Thymus (tissue), 11 donors: ENCODE results near the gene C1QTNF8. TPM values are rescaled to one million over a fixed set of nuclear protein-coding genes. Genes with fewer than 3 reads are reported as not detected.
"Not testable (repeated sequence)": the region's sequence is repeated elsewhere in the genome, so short reads cannot be mapped to it uniquely, and the experiment has no call there.

Experiments used
- DNase-seq, 9 donors: peaks; one replicate each; pipeline ENCODE4 v3.0.0-alpha.2; 2013; ENCODE audit warnings: low spot score in 9 of 9, low read depth in 6 of 9, missing footprints in 1 of 9
- H3K27ac ChIP-seq, 2 donors: one replicate each; pipeline ENCODE4 v1.5.1; 2013; ENCODE audit warnings: control low read depth in 1 of 2, low read depth in 1 of 2, low read length in 1 of 2, mild to moderate bottlenecking in 1 of 2, moderate library complexity in 1 of 2
- H3K27me3 ChIP-seq, 2 donors: one replicate each; pipeline ENCODE4 v1.5.1; 2013; ENCODE audit warnings: low read length in 1 of 2; ENCODE audit not compliant: control insufficient read depth in 2 of 2, insufficient read depth in 1 of 2
- H3K36me3 ChIP-seq, 2 donors: one replicate each; pipeline ENCODE4 v1.5.1; 2013; ENCODE audit warnings: low read length in 1 of 2, mild to moderate bottlenecking in 1 of 2, moderate library complexity in 1 of 2; ENCODE audit not compliant: control insufficient read depth in 2 of 2, insufficient read depth in 2 of 2
- H3K4me1 ChIP-seq, 2 donors: one replicate each; pipeline ENCODE4 v1.5.1; 2013; ENCODE audit warnings: low read length in 2 of 2; ENCODE audit not compliant: control insufficient read depth in 2 of 2, insufficient read depth in 2 of 2
- H3K4me3 ChIP-seq, 2 donors: one replicate each; pipeline ENCODE4 v1.5.1; 2013; ENCODE audit warnings: low read length in 2 of 2, control low read depth in 1 of 2, mild to moderate bottlenecking in 1 of 2
- H3K9me3 ChIP-seq, 2 donors: one replicate each; pipeline ENCODE4 v1.5.1; 2013; ENCODE audit warnings: low read length in 1 of 2, mild to moderate bottlenecking in 1 of 2; ENCODE audit not compliant: control insufficient read depth in 2 of 2, insufficient read depth in 1 of 2
- WGBS: extraction: QIAGEN DNeasy Blood & Tissue Kit; methylation state at CpG from one replicate; pipeline ENCODE4 v1.1.7; 2013; 5-methylcytosine and 5-hydroxymethylcytosine counted together
- polyA plus RNA-seq: library from polyadenylated mRNA; stranded (reverse); fragments of 200-250 nt; gene quantifications from one replicate; pipeline ENCODE4 v1.2.3, GENCODE V29; 2013
- total RNA-seq: library from RNA; stranded (reverse); fragments of 120-200 nt; gene quantifications from one replicate; pipeline ENCODE4 v1.2.4, GENCODE V29; 2013
- donor health status: healthy.

The C1QTNF8 gene
- total and polyA plus RNA-seq, 2 donors, result 0.05 TPM; not detected in 1

DNA sequence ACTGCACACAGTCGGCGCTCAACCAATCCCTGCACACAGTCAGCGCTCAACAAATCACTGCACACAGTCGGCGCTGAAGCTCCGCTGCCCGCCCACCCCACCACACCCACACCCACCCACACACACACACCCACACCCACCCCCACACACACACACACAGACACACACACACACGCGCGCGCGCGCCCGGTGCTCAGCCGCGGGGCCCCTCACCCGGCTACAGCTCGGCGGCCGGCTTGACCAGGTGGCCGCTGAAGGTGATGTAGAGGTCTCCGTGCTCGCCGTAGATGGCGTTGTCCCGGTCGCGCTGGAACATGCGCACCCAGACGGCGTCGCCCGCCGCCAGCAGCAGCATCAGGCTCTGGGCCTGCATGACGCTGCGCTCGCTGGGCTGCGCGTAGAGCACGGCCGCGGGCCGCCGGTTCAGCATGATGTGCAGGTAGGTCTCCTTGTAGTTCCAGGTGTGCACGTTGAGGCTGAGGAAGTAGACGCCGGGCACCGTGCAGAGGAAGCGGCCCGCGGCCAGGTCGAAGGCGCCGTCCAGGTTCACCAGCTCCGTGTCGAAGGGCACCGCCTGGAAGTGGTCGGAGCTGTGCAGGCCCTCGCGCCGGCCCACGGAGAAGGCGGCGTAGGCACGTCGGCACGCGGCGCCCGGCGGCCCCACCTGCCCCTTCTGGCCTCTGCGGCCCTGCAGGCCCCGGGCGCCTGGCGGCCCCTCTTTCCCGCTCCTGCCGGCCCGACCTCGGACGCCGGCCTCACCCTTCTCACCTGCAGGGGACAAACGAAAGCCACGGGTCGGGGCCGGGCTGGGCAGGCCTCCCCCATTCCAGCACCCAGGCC, 2.5 kb downstream of the C1QTNF8 start:
- DNase-seq, result peak in 2 of 9 donors; percentile 7 to 8
- Histone ChIP-seq H3K36me3 (no peaks in the 10 kb centered on the region), H3K9me3 (peaks cover 4 to 25% of the 10 kb centered on the region in 2 donors), H3K4me1 (no peaks in the 10 kb centered on the region), H3K4me3 (no peak overlapping the region), H3K27ac (no peak overlapping the region), H3K27me3 (peaks cover 2 to 31% of the 10 kb centered on the region in 2 donors)
- 48% methylated on average over 85 of the region's 85 CpGs for WGBS

DNA sequence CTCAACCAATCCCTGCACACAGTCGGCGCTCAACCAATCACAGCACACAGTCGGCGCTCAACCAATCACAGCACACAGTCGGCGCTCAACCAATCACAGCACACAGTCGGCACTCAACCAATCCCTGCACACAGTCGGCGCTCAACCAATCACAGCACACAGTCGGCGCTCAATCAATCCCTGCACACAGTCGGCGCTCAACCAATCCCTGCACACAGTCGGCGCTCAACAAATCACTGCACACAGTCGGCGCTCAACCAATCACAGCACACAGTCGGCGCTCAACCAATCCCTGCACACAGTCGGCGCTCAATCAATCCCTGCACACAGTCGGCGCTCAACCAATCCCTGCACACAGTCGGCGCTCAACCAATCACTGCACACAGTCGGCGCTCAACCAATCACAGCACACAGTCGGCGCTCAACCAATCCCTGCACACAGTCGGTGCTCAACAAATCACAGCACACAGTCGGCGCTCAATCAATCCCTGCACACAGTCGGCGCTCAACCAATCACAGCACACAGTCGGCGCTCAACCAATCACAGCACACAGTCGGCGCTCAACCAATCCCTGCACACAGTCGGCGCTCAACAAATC, 3.3 kb downstream of the C1QTNF8 start:
- WGBS, result 96% methylated on average over 33 of the region's 40 CpGs
- Histone ChIP-seq H3K27me3 (peaks cover 2 to 29% of the 10 kb centered on the region in 2 donors), H3K9me3 (peaks cover 4 to 31% of the 10 kb centered on the region in 2 donors)
- DNase-seq, H3K4me3 ChIP-seq, H3K4me1 ChIP-seq, H3K36me3 ChIP-seq, H3K27ac ChIP-seq: not testable (repeated sequence)

DNA sequence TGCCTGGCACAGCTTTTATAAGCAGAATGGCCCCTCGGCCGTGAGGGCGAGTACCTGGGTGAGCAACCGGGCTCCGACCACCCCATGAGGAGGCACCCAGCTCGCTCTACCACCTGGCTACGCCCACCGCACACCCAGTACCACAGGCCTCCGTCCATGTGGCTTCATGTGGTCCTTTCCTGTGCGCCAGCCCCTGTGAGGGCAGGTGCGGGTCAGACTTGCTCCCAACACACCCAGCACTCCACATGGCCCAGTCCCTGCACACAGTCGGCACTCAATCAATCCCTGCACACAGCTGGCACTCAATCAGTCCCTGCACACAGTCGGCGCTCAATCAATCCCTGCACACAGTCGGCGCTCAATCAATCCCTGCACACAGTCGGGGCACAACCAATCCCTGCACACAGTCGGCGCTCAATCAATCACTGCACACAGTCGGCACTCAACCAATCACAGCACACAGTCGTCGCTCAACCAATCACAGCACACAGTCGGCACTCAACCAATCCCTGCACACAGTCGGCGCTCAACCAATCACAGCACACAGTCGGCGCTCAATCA, 4.0 kb downstream of the C1QTNF8 start:
- Histone ChIP-seq H3K4me3 (no peak overlapping the region), H3K27me3 (peaks cover 2 to 29% of the 10 kb centered on the region in 2 donors), H3K27ac (no peak overlapping the region), H3K4me1 (no peaks in the 10 kb centered on the region), H3K9me3 (peaks cover 4 to 31% of the 10 kb centered on the region in 2 donors), H3K36me3 (no peaks in the 10 kb centered on the region)
- 98% methylated on average over 27 of the region's 27 CpGs for WGBS
- DNase-seq, result no peak

DNA sequence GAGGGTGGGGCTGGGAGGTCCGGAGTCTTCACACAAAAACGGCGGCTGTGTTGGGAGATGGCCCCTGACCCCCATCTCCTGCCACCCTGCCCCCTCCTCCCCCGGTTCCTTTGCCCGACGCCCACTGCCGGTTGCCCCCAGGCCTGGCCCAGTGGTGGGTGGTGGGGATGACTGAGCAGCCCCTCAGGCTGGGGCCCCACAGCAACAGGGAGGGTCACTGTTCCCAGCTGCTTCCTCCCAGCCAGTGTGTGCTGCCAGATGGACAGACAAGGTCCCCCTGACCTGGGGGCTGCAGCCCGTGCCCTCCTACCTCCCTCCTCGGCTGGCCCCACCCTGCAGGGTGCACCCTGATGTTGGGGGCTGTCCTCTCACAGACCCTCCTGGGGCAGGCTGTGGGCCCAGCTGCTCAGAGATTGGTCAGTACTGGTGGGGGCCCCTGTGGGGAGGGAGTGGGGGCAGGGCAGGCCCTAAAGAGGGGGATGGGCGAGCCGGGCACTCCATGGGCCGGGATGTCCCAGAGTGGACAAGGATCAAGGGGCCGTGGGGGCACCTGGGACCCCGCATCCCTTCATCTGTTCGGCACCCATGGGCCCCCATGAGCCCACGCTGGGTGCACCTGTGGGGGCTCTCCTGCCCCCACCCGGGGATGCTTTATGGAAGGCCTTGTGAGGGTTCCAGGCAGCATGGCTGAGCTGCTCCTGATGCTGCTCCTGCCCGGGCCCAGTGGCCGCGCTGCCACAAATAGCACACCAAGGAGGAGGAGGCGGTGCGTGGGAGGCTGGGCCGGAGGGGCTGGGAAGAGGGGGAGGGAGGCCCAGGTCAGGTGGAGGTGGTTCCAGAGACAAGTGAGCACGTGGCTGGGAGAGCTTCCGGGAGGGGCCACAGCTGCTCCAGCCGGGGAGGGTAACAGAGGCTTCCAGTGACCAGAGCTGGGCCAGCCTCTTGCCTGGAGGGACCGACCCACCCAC, 5.1 kb downstream of the C1QTNF8 start:
- WGBS, result 55% methylated on average over 27 of the region's 27 CpGs

DNA sequence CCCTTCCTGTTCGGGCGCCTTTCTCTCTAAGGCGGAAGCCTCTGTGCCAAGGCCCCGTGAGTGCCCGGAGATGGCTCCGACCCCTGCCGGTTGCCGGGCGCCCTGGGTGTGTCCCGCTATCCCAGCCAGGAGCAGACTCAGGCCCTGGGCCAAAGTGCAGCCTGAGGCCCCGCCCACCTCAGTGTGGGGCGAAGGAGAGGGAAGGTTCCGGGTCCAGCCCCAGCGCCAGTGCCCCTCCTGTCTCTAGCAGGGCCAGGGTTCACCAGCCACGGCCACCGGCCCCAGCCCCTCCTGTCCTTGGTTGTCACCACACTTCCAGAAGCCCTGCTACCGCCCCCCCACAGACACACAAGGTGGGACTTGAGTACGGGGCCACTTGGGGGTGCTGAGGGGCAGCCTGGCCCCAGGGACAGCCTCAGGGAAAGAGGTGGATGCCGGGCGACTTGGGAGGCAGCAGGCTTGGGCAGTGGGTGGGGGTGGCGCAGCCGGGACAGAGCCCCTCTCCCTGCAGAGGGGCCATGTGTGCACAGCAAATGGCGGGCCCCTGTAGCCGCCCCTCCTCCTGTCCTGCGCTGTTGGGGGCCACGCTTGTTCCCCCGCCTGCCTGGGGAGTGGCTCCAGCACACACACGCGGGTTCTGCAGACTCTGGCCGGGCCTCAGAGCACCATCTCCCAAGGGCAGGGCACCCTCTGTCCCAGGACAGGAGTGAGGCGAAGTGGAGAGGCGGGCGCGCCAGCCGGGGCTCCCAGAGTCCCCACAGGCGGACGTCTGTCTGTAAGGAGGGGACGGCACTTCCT, 6.0 kb downstream of the C1QTNF8 start:
- H3K4me3 ChIP-seq, result no peak overlapping the region
- H3K4me1 ChIP-seq, result no peaks in the 10 kb centered on the region
- no peak overlapping the region for H3K27ac ChIP-seq
- no peak for DNase-seq
- H3K27me3 ChIP-seq, result peaks cover 2 to 29% of the 10 kb centered on the region in 2 donors
- 41% methylated on average over 38 of the region's 38 CpGs for WGBS
- peaks cover 4 to 39% of the 10 kb centered on the region in 2 donors for H3K9me3 ChIP-seq
- no peaks in the 10 kb centered on the region for H3K36me3 ChIP-seq

More for the DNA sequence above, 5.1 kb downstream of the C1QTNF8 start:
- Histone ChIP-seq H3K9me3 (peaks cover 4 to 31% of the 10 kb centered on the region in 2 donors), H3K4me3 (no peak overlapping the region), H3K27ac (no peak overlapping the region), H3K36me3 (no peaks in the 10 kb centered on the region), H3K4me1 (no peaks in the 10 kb centered on the region), H3K27me3 (peaks cover 2 to 29% of the 10 kb centered on the region in 2 donors)
- no peak for DNase-seq

DNA sequence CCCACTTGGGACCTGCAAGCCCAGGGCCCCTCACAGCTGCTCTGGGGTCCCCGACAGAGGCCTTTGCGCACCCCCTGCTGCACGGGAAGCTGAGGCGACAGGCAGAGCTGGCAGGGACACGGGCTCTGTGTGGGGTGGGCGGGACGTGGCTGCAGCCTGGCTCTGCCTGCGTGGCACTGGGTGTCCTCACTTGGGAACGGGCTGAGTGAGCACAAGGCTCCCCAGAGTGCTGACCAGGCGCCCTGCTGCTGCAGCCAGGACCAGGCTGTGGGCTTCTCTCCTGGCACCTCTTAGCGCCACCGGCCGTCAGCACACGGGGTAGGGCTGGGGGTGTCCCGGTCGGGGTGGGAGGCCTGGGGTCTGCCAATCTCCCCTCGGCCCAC, 6.6 kb downstream of the C1QTNF8 start:
- H3K4me1 ChIP-seq, result no peaks in the 10 kb centered on the region
- WGBS, result 80% methylated on average over 17 of the region's 17 CpGs
- H3K9me3 ChIP-seq, result peaks cover 5 to 45% of the 10 kb centered on the region in 2 donors
- H3K27ac ChIP-seq, result no peak overlapping the region
- H3K27me3 ChIP-seq, result peaks cover under 1 to 29% of the 10 kb centered on the region in 2 donors
- no peaks in the 10 kb centered on the region for H3K36me3 ChIP-seq
- DNase-seq, result no peak
- no peak overlapping the region for H3K4me3 ChIP-seq

DNA sequence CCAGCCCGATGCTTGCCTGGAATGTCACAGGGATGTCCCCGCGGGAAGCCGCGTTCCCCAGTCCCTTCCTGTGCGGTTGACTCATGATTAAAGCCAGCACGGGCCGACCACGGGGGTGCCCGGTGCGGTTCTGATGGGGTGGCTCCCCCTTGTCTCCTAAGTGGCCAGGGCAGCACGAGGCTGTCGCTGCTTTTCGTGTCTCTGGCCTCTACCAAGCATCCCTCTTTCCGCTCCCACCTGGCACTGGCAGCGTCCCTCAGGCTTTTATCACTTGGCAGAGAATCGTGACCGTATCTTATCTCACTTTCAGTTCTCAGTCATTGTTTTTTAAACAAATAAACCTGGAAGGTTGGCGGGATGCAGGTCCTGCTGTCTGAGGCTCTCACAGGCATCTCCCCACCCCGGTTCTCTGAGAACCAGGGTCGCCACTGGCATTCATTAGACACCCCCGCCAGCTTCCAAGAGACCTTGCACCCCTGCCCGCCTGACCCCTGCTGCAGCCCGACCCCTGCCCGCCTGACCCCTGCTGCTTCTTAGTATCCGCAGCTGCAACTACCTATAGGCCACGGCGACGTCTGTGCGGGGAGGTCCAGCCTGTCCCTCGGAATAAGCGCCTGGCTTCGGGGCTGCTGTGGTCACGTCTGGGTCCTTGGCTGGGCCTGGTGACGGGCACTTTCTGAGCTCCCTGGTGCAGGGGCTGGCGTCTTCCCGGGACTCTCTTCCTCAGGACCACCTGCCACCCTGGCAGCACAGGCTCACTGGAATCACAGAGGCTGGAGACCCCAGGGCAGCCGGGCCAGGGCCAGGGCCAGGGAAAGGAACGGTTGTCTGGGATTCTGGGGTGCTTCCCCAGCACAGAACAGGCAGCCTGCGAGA, 7.5 kb downstream of the C1QTNF8 start:
- Histone ChIP-seq H3K4me3 (no peak overlapping the region), H3K27me3 (peaks cover 0 to 27% of the 10 kb centered on the region in 2 donors), H3K27ac (no peak overlapping the region), H3K4me1 (no peaks in the 10 kb centered on the region), H3K9me3 (peaks cover 5 to 52% of the 10 kb centered on the region in 2 donors), H3K36me3 (no peaks in the 10 kb centered on the region)
- DNase-seq, result no peak
- WGBS, result 86% methylated on average over 40 of the region's 40 CpGs
